ENCODE data around the gene TNNT3.

- TF ChIP-seq BACH2 (CRISPR knock-in tag; IDR thresholded peaks at IDR 0.05; ENCODE audit: borderline replicate concordance): no peak
- TF ChIP-seq ZNF8 (CRISPR knock-in tag; IDR thresholded peaks at IDR 0.05): no peak
- TF ChIP-seq, protein P1, sequence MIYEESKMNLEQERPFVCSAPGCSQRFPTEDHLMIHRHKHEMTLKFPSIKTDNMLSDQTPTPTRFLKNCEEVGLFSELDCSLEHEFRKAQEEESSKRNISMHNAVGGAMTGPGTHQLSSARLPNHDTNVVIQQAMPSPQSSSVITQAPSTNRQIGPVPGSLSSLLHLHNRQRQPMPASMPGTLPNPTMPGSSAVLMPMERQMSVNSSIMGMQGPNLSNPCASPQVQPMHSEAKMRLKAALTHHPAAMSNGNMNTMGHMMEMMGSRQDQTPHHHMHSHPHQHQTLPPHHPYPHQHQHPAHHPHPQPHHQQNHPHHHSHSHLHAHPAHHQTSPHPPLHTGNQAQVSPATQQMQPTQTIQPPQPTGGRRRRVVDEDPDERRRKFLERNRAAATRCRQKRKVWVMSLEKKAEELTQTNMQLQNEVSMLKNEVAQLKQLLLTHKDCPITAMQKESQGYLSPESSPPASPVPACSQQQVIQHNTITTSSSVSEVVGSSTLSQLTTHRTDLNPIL (CRISPR knock-in tag; IDR thresholded peaks at IDR 0.05; ENCODE audit: low read depth): no peak
- no peak for TF ChIP-seq ESRRG (CRISPR knock-in tag; IDR thresholded peaks at IDR 0.05)
- TF ChIP-seq CSDC2 (CRISPR knock-in tag; IDR thresholded peaks at IDR 0.05): no peak
- TF ChIP-seq RARB (CRISPR knock-in tag; IDR thresholded peaks at IDR 0.05): no peak
- no peak for TF ChIP-seq ARNTL (CRISPR knock-in tag; IDR thresholded peaks at IDR 0.05; ENCODE audit: borderline replicate concordance, low read depth)
- no peak for TF ChIP-seq GLIS3 (CRISPR knock-in tag; IDR thresholded peaks at IDR 0.05)
- TF ChIP-seq PATZ1 (CRISPR knock-in tag; IDR thresholded peaks at IDR 0.05; ENCODE audit: borderline replicate concordance): no peak
- no peak for TF ChIP-seq SNAI2 (CRISPR knock-in tag; IDR thresholded peaks at IDR 0.05)
- no peak for TF ChIP-seq ZFP30 (CRISPR knock-in tag; IDR thresholded peaks at IDR 0.05)
- TF ChIP-seq TSHZ2 (CRISPR knock-in tag; IDR thresholded peaks at IDR 0.05): no peak
- no peak for TF ChIP-seq ZFP3 (CRISPR knock-in tag; IDR thresholded peaks at IDR 0.05)
Measured at GRCh38 chr11:1893581-1894359, 25.7 kb upstream of the TNNT3 start.

Data from SK-N-SH treated with all-trans-retinoic acid at 6 μM for 48 hours (cell line).